SJCRH30 (cell line): ENCODE results near the gene SPIC. TPM values are rescaled to one million over a fixed set of nuclear protein-coding genes. Genes with fewer than 3 reads are reported as not detected.

Experiments
- DNase-seq, 2 experiments: peaks; one replicate each; pipeline ENCODE4 v3.0.0-alpha.2; 2015 to 2020
- H3K27ac ChIP-seq: fragments of 250-450 bp; sonication (Bioruptor Pico); 2 replicates; pipeline ENCODE4 v1.5.1; 2020; ENCODE audit warnings: mild to moderate bottlenecking, moderate library complexity
- H3K27me3 ChIP-seq: fragments of 250-450 bp; sonication (Bioruptor Pico); 2 replicates; pipeline ENCODE4 v1.5.1; 2020; ENCODE audit warnings: mild to moderate bottlenecking, moderate library complexity
- H3K36me3 ChIP-seq: fragments of 250-450 bp; sonication (Bioruptor Pico); 2 replicates; pipeline ENCODE4 v1.5.1; 2020; ENCODE audit warnings: mild to moderate bottlenecking, moderate library complexity
- H3K4me1 ChIP-seq: fragments of 250-450 bp; sonication (Bioruptor Pico); 2 replicates; pipeline ENCODE4 v1.5.1; 2020; ENCODE audit warnings: mild to moderate bottlenecking, moderate library complexity
- H3K4me3 ChIP-seq: fragments of 250-450 bp; sonication (Bioruptor Pico); 2 replicates; pipeline ENCODE4 v1.5.1; 2020; ENCODE audit warnings: mild to moderate bottlenecking, moderate library complexity
- H3K9me3 ChIP-seq: fragments of 250-450 bp; sonication (Bioruptor Pico); replicated peaks from 2 replicates; pipeline ENCODE4 v1.5.1; 2020; ENCODE audit warnings: mild to moderate bottlenecking, moderate library complexity
- total RNA-seq: library from RNA; depleted of rRNA; stranded (reverse); fragments of >200 nt; shearing (Covaris generic); gene quantifications from 2 replicates; pipeline ENCODE4 v1.2.3, GENCODE V29; 2014; rRNA removed

Gene SPIC
- total RNA-seq, 1 experiment from 2014 or later: not detected

DNA sequence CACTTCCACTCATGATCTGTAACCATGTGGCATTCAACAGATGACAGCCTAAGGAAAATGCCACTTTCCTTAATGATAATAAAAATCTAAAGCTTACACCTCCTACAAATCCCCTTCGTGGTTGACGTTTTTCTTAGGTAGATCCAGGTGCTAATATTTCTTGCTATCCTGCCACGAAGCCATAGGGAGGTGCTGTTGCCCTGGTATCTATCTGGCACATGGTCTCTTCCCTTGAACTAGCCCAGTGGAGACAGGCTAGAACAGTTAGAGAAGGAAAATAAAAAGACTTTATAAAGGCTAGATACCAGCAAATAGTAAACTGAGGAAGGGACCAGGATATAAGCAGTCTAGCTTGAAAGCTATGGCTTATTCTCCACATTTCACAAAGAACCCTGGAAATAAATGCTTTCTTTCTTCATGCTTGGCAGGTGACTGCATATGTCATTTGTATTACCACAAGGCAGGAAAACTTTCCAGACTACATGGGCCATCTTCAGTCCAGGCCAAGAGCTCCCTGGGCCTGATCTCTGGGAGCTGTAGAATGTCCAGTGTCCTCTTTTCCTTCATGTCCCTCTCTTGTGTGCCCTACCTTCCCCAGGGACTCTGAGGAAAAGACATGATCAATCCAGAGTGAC lies 15.3 kb downstream of the SPIC start:
- H3K36me3 ChIP-seq: no peaks in the 10 kb centered on the region
- no peak overlapping the region for H3K27ac ChIP-seq
- H3K4me3 ChIP-seq: no peak overlapping the region
- peak; percentile 4 to 38 for DNase-seq
- H3K27me3 ChIP-seq: no peaks in the 10 kb centered on the region
- no peaks in the 10 kb centered on the region for H3K9me3 ChIP-seq
- H3K4me1 ChIP-seq: no peaks in the 10 kb centered on the region

DNA sequence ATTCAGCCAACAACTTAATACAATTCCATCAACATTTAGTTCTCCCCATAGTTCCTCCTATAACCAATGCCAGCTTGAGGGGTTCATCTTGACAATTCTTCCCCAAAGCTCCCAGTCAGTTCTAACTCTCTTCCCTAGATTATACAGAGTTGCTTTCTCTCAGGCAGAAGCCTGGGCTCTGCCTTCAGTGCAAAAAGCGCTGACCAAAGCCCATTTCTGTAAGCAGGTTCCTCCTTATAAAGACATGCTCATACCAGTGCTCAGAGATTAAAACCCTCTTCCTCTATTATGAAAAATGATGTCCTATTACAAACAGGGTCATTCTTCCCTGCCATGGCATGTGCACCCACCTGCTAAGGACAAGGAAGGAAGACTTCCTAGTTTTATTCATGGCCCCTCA lies 16.2 kb downstream of the SPIC start:
- Histone ChIP-seq H3K4me1 (no peaks in the 10 kb centered on the region), H3K36me3 (no peaks in the 10 kb centered on the region), H3K9me3 (no peaks in the 10 kb centered on the region), H3K4me3 (no peak overlapping the region), H3K27me3 (no peaks in the 10 kb centered on the region), H3K27ac (no peak overlapping the region)
- no peak for DNase-seq

DNA sequence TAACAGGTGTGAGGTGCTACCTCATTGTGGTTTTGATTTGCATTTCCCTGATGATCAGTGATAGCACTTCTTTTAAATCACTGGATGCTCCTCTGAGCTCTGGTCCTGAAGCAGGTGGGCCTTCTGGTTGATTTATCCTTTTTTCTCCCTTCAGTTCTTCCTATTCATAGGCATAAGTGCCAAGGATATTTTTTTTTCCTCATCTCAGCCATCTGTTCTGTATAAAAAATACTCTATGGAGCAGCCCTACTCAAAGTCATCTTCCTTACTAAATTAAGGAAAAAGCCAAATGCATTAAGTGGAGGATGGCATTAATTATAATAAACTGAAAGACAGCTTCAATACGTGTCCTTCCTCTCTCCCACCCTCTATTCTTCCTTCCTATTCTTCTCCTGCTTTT lies 18.4 kb downstream of the SPIC start:
- H3K36me3 ChIP-seq: no peaks in the 10 kb centered on the region
- no peaks in the 10 kb centered on the region for H3K9me3 ChIP-seq
- no peak for DNase-seq
- H3K27me3 ChIP-seq: no peaks in the 10 kb centered on the region
- H3K4me1 ChIP-seq: no peaks in the 10 kb centered on the region
- H3K27ac ChIP-seq: no peak overlapping the region
- H3K4me3 ChIP-seq: no peak overlapping the region

DNA sequence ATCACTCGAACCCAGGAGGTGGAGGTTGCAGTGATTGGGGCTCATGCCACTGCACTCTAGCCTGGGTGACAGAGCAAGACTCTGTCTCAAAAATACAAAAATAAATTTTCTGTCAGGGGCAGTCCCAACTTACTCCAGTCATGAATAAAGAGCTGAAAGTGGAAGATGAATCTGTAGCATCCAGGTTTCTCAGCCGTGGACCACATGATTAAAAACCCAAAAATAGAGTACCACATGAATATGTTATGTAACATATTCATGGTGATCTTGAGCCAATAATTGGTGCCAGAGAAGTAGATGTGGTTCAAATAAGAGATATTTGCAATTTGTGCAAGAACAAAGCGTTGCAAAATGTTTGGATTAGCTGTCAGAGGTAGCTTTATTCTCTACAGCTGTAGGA lies 23.1 kb downstream of the SPIC start:
- no peak for DNase-seq
- Histone ChIP-seq H3K36me3 (no peaks in the 10 kb centered on the region), H3K27ac (no peak overlapping the region), H3K4me1 (no peaks in the 10 kb centered on the region; the same call in 1 of the 2 replicates), H3K27me3 (no peaks in the 10 kb centered on the region), H3K9me3 (no peaks in the 10 kb centered on the region), H3K4me3 (no peak overlapping the region)

DNA sequence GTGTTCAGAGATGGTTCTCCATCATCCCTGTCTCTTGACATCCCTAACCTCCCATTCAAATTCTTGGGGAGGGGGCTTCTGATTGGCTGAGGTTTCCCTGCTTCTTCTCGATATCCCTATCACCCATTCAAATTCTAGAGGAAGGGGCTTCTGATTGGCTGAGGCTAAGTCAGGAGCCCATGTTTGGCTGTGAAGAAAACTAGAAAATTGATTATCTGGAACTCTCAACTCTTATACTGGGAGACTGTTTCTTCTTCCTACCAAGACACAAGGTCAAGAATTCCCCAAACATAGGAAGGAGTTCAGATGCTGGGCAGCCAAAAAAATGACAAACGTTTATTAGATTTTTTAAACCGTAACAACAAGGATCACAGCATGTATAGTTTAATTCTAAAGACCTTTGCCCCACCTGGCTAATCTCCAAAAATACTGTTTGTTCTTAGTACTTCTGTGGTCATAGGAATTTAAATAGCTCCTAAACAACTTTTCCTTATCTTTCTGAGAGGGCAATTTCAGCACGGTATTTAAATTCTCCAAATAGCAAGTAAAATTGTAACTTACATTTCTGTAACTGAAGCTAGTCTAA lies 26.4 kb downstream of the SPIC start:
- Histone ChIP-seq H3K4me1 (no peaks in the 10 kb centered on the region; the same call in 1 of the 2 replicates), H3K4me3 (no peak overlapping the region), H3K27ac (no peak overlapping the region), H3K27me3 (no peaks in the 10 kb centered on the region), H3K9me3 (no peaks in the 10 kb centered on the region), H3K36me3 (no peaks in the 10 kb centered on the region)
- no peak for DNase-seq

DNA sequence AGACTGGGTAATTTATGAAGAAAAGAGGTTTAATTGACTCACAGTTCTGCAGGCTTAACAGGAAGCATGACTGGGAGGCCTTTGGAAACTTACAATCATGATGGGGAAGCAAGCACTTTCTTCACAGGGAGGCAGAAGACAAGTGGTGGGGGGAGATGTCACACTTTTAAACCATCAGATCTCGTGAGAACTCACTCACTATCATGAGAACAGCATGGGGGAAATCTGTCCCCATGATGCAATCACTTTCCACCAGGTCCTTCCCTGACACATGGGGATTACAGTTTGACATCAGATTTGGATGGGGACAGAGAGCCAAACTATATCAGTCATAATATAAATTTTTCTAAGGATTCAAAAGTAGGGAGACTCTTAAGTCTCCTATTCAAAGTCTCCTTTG lies 46.0 kb downstream of the SPIC start:
- no peak overlapping the region for H3K27ac ChIP-seq
- no peak overlapping the region for H3K4me3 ChIP-seq
- H3K9me3 ChIP-seq: no peaks in the 10 kb centered on the region
- DNase-seq: no peak
- no peaks in the 10 kb centered on the region for H3K36me3 ChIP-seq
- no peaks in the 10 kb centered on the region for H3K27me3 ChIP-seq
- H3K4me1 ChIP-seq: no peaks in the 10 kb centered on the region

DNA sequence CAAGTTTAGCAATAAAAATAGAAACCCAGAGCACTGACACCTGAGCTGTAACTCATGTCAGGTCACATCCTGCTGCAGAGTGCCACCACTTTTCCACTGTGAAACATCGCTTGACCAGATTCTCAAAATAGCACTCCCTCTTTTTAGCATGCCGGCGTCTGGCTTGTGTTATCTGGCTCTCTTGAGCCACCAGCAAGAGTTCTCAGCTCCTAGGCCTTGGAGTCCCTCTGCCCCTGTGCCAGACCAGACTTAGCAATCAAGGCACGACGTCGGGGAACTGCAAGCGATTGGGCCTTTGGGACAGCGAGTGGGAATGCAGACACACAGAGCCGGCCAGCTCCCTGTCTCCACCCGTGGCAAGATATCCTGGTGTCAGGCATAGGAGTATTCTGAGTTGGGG lies 52.5 kb downstream of the SPIC start:
- DNase-seq: no peak
- Histone ChIP-seq H3K27me3 (no peaks in the 10 kb centered on the region), H3K27ac (no peak overlapping the region), H3K4me3 (no peak overlapping the region), H3K9me3 (no peaks in the 10 kb centered on the region), H3K4me1 (no peaks in the 10 kb centered on the region), H3K36me3 (no peaks in the 10 kb centered on the region)

DNA sequence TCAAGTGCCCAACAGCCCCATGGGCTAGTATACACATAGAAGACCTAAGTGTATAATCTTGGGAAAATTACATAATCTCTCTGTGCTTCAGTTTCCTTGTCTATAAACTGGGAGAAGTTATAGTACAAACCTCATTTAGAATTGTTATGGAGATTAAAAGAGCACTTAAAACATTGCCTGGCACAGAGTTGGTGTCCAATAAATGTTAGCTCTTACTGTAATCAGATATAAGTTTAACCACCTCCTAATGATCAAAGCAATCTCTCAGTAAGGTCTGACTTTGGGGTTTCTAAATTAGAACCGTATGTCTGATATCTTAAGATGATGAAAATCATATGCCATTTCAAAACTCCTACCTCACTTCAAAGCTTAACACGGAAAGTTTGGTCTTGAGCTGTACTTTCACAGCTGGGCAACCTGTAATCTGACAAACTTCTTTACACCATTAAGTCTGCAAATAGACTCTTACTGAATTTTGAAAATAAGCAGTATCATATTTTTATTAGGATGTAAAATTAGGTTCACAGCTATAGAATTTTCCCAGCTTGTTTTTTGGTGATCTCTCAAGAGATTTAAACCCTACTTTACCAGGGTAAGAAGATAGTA lies 61.0 kb downstream of the SPIC start:
- no peaks in the 10 kb centered on the region for H3K27me3 ChIP-seq
- no peak for DNase-seq
- no peaks in the 10 kb centered on the region for H3K4me1 ChIP-seq
- no peak overlapping the region for H3K27ac ChIP-seq
- no peaks in the 10 kb centered on the region for H3K9me3 ChIP-seq
- H3K4me3 ChIP-seq: no peak overlapping the region
- H3K36me3 ChIP-seq: no peaks in the 10 kb centered on the region

Other genes starting within 250 kb of the SPIC start
- gene UTP20, start 195.2 kb upstream of the SPIC start, total RNA-seq: 35.3 and 36.3 TPM in 2 replicates
- 47.9 and 57.1 TPM in 2 replicates for gene ARL1, start 67.6 kb upstream of the SPIC start, total RNA-seq
- not detected in 2 replicates for gene MYBPC1, start 119.6 kb downstream of the SPIC start, total RNA-seq
- gene CHPT1, start 222.3 kb downstream of the SPIC start, total RNA-seq: 19.7 and 22.4 TPM in 2 replicates